GM23338 (cell line): ENCODE measurements around the gene CFAP157. TPM values are rescaled to one million over a fixed set of nuclear protein-coding genes. Genes with fewer than 3 reads are reported as not detected.

Experiments used
- ATAC-seq: fragments of 200-7000 bp; cut with Tn5 transposase; 3 replicates; pipeline ENCODE4 v1.9.1; 2020
- DNase-seq: peaks from one replicate; pipeline ENCODE4 v3.0.0-alpha.2; 2015; ENCODE audit warnings: low spot score
- H2AFZ ChIP-seq: fragments of 200-600 bp; sonication (generic); 2 replicates; pipeline ENCODE4 v1.8.0; 2016; ENCODE audit warnings: antibody characterized with exemption, mild to moderate bottlenecking, moderate library complexity
- H3F3A ChIP-seq: fragments of 200-600 bp; sonication (generic); replicated peaks from 2 replicates; pipeline ENCODE4 v1.8.0; 2017; ENCODE audit warnings: antibody characterized with exemption, mixed run types, low read depth
- H3K27ac ChIP-seq: fragments of 200-600 bp; sonication (generic); 2 replicates; pipeline ENCODE4 v1.6.1; 2016; ENCODE audit warnings: low read depth
- H3K27me3 ChIP-seq: fragments of 200-600 bp; sonication (generic); 2 replicates; pipeline ENCODE4 v1.8.0; 2016; ENCODE audit warnings: mild to moderate bottlenecking, mixed run types, moderate library complexity; ENCODE audit not compliant: insufficient read depth
- H3K36me3 ChIP-seq: fragments of 200-600 bp; sonication (generic); 2 replicates; pipeline ENCODE4 v1.8.0; 2016; ENCODE audit warnings: mild to moderate bottlenecking; ENCODE audit not compliant: insufficient read depth
- H3K4me1 ChIP-seq: fragments of 200-600 bp; sonication (generic); 2 replicates; pipeline ENCODE4 v1.8.0; 2016; ENCODE audit warnings: mild to moderate bottlenecking, moderate library complexity; ENCODE audit not compliant: insufficient read depth
- H3K4me2 ChIP-seq: fragments of 200-600 bp; sonication (generic); 2 replicates; pipeline ENCODE4 v1.7.1; 2017; ENCODE audit warnings: mixed run types
- H3K4me3 ChIP-seq: fragments of 200-600 bp; sonication (generic); 2 replicates; pipeline ENCODE4 v1.6.1; 2016; ENCODE audit warnings: mixed run types
- H3K79me2 ChIP-seq: fragments of 200-600 bp; sonication (generic); replicated peaks from 2 replicates; pipeline ENCODE4 v1.8.0; 2017; ENCODE audit warnings: mild to moderate bottlenecking; ENCODE audit not compliant: insufficient read depth
- H3K9me2 ChIP-seq: fragments of 200-600 bp; sonication (generic); 2 replicates; pipeline ENCODE4 v1.8.0; 2017; ENCODE audit not compliant: insufficient read depth
- H4K20me1 ChIP-seq: fragments of 200-600 bp; sonication (generic); replicated peaks from 2 replicates; pipeline ENCODE4 v1.8.0; 2017; ENCODE audit warnings: mild to moderate bottlenecking; ENCODE audit not compliant: insufficient read depth
- H3K27ac Mint-ChIP-seq: 2 replicates; pipeline ENCODE4 v1.8.0; 2020; ENCODE audit warnings: inconsistent platforms, mild to moderate bottlenecking, moderate library complexity, mixed read lengths
- H3K27me3 Mint-ChIP-seq: 3 replicates; pipeline ENCODE4 v1.8.0; 2022; ENCODE audit warnings: low read depth, mild to moderate bottlenecking, moderate library complexity, mixed read lengths, inconsistent platforms; ENCODE audit not compliant: insufficient read depth, poor library complexity
- H3K36me3 Mint-ChIP-seq: 3 replicates; pipeline ENCODE4 v1.8.0; 2021; ENCODE audit warnings: low read depth, mild to moderate bottlenecking, inconsistent platforms, moderate library complexity, mixed read lengths
- H3K4me1 Mint-ChIP-seq: 3 replicates; pipeline ENCODE4 v1.8.0; 2020; ENCODE audit warnings: mild to moderate bottlenecking, inconsistent platforms, mixed read lengths
- H3K4me3 Mint-ChIP-seq: 3 replicates; pipeline ENCODE4 v1.8.0; 2021; ENCODE audit warnings: moderate library complexity, mild to moderate bottlenecking, inconsistent platforms, mixed read lengths
- H3K9me3 Mint-ChIP-seq: 3 replicates; pipeline ENCODE4 v1.8.0; 2020; ENCODE audit warnings: moderate library complexity, mild to moderate bottlenecking, inconsistent platforms, mixed read lengths
- CREB1 ChIP-seq: fragments of 250-450 bp; sonication (Bioruptor Pico); IDR thresholded peaks from 2 replicates; pipeline ENCODE4 v1.5.0; 2020; ENCODE audit warnings: low read depth, mild to moderate bottlenecking, moderate library complexity
- CTCF ChIP-seq, 2 experiments: fragments of 200-600 bp in 1 of 2; sonication (generic) in 1 of 2; conservative IDR thresholded peaks; 2 replicates each; pipeline versions ENCODE4 v1.5.1 to v1.6.1; 2016 to 2017; ENCODE audit warnings: antibody characterized with exemption in 2 of 2, low read depth in 2 of 2, mild to moderate bottlenecking in 2 of 2, moderate library complexity in 1 of 2
- ETS1 ChIP-seq: IDR thresholded peaks from 2 replicates; pipeline ENCODE4 v1.6.1; 2016; ENCODE audit warnings: antibody characterized with exemption
- EZH2 ChIP-seq: fragments of 200-600 bp; sonication (generic); IDR thresholded peaks from one replicate; pipeline ENCODE4 v1.8.0; 2017; ENCODE audit warnings: antibody characterized with exemption, mild to moderate bottlenecking, low read depth; ENCODE audit not compliant: unreplicated experiment
- EZH2phosphoT487 ChIP-seq: fragments of 200-600 bp; sonication (generic); IDR thresholded peaks from one replicate; pipeline ENCODE4 v1.8.1; 2018; ENCODE audit warnings: antibody characterized with exemption; ENCODE audit not compliant: unreplicated experiment
- JUNB ChIP-seq: IDR thresholded peaks from one replicate; pipeline ENCODE4 v1.6.1; 2016; ENCODE audit warnings: antibody characterized with exemption; ENCODE audit not compliant: unreplicated experiment
- NANOG ChIP-seq: IDR thresholded peaks from 2 replicates; pipeline ENCODE4 v1.6.1; 2016; ENCODE audit warnings: antibody characterized with exemption, borderline replicate concordance
- POLR2AphosphoS5 ChIP-seq: IDR thresholded peaks from 2 replicates; pipeline ENCODE4 v1.6.1; 2016; ENCODE audit warnings: antibody characterized with exemption, low read depth
- REST ChIP-seq: IDR thresholded peaks from one replicate; pipeline ENCODE4 v1.6.1; 2018; ENCODE audit warnings: antibody characterized with exemption; ENCODE audit not compliant: unreplicated experiment
- STAT1 ChIP-seq: IDR thresholded peaks from one replicate; pipeline ENCODE4 v1.6.1; 2016; ENCODE audit warnings: antibody characterized with exemption; ENCODE audit not compliant: unreplicated experiment
- ZNF114 ChIP-seq: fragments of 250-450 bp; sonication (Bioruptor Pico); IDR thresholded peaks from 2 replicates; pipeline ENCODE4 v1.5.0; 2020; ENCODE audit warnings: mild to moderate bottlenecking, moderate library complexity
- ZNF331 ChIP-seq: fragments of 250-450 bp; sonication (Bioruptor Pico); IDR thresholded peaks from 2 replicates; pipeline ENCODE4 v1.5.0; 2020; ENCODE audit warnings: low read depth, mild to moderate bottlenecking, moderate library complexity
- ZNF462 ChIP-seq: fragments of 250-450 bp; sonication (Bioruptor Pico); IDR thresholded peaks from 2 replicates; pipeline ENCODE4 v1.5.0; 2020; ENCODE audit warnings: mild to moderate bottlenecking, moderate library complexity
- polyA plus RNA-seq: library from polyadenylated mRNA; unstranded; fragments of >200 nt; fragmentation: Nextera tagmentation; extraction: Ambion mirVana; gene quantifications from 2 replicates; pipeline ENCODE4 v1.2.1, GENCODE V29; 2016
- total RNA-seq: library from RNA; depleted of rRNA; stranded (reverse); fragments of >200 nt; shearing (Covaris generic); gene quantifications from 2 replicates; pipeline ENCODE4 v1.2.3, GENCODE V29; 2014

Gene CFAP157
- total and polyA plus RNA-seq, 2 experiments from 2014 or later, result 0.17 to 0.55 TPM

- Histone ChIP-seq H3K27ac (no peak overlapping the region), H3K4me2 (peak overlapping the region; percentile 95), H3F3A (0 out of 2 replicates have a peak, but pooled peaks cover 7% of the 10 kb centered on the region), H3K79me2 (no peaks in the 10 kb centered on the region), H3K4me3 (peak overlapping the region; percentile 66), H3K9me2 (no peaks in the 10 kb centered on the region), H3K27me3 (no peaks in the 10 kb centered on the region), H2AFZ (peak overlapping the region; percentile 94; the same call in 1 of the 2 replicates), H3K36me3 (no peaks in the 10 kb centered on the region), H4K20me1 (no peaks in the 10 kb centered on the region), H3K4me1 (peaks cover 13% of the 10 kb centered on the region)
- no peak for TF ChIP-seq ZNF462 (CRISPR knock-in tag)
- TF ChIP-seq JUNB, result no peak
- no peak for TF ChIP-seq STAT1
- no peak for TF ChIP-seq ETS1
- TF ChIP-seq REST, result no peak
- TF ChIP-seq ZNF331 (CRISPR knock-in tag), result no peak
- TF ChIP-seq POLR2AphosphoS5, result no peak
- TF ChIP-seq ZNF114 (CRISPR knock-in tag), result no peak
- TF ChIP-seq EZH2phosphoT487, result no peak
- no peak for TF ChIP-seq NANOG
- no peak for TF ChIP-seq EZH2
- TF ChIP-seq CREB1 (CRISPR knock-in tag), result no peak
- TF ChIP-seq CTCF (conservative IDR thresholded peaks at IDR 0.05; ENCODE audit: low read depth in 2 of 2), result no peak
- Mint-ChIP-seq H3K36me3 (no peaks in the 10 kb centered on the region), H3K4me3 (peak overlapping the region; percentile 98), H3K9me3 (no peaks in the 10 kb centered on the region), H3K27ac (no peak overlapping the region), H3K27me3 (peaks cover 19% of the 10 kb centered on the region), H3K4me1 (peaks cover 21% of the 10 kb centered on the region)
- ATAC-seq, result no peak
- DNase-seq, result no peak
Observed at GRCh38 chr9:127716412-127716811, 9.6 kb downstream of the CFAP157 start.
